MM.1S (cell line): ENCODE measurements around the gene PRKAR1B.
"Not testable (repeated sequence)": the region's sequence is repeated elsewhere in the genome, so short reads cannot be mapped to it uniquely, and the experiment has no call there.

Source experiments
- DNase-seq: peaks from one replicate; pipeline ENCODE4 v3.0.0-alpha.2; 2015
- H2AFZ ChIP-seq: fragments of 300-600 bp; sonication (generic); 2 replicates; pipeline ENCODE4 v1.6.0; 2016; ENCODE audit warnings: antibody characterized with exemption, low read length
- H3F3A ChIP-seq: fragments of 300-600 bp; sonication (generic); 2 replicates; pipeline ENCODE4 v1.6.1; 2016; ENCODE audit warnings: mild to moderate bottlenecking, antibody characterized with exemption, low read length, moderate library complexity, mixed read lengths; ENCODE audit not compliant: insufficient read depth
- H3K27ac ChIP-seq: fragments of 300-600 bp; sonication (generic); 2 replicates; pipeline ENCODE4 v1.5.1; 2016; ENCODE audit warnings: mild to moderate bottlenecking, low read length
- H3K27me3 ChIP-seq: fragments of 300-600 bp; sonication (generic); replicated peaks from 2 replicates; pipeline ENCODE4 v1.6.0; 2016; ENCODE audit warnings: low read length; ENCODE audit not compliant: insufficient read depth
- H3K36me3 ChIP-seq: fragments of 300-600 bp; sonication (generic); replicated peaks from 2 replicates; pipeline ENCODE4 v1.6.1; 2016; ENCODE audit warnings: mild to moderate bottlenecking, low read length, mixed read lengths; ENCODE audit not compliant: insufficient read depth
- H3K4me1 ChIP-seq: fragments of 300-600 bp; sonication (generic); 2 replicates; pipeline ENCODE4 v1.6.1; 2016; ENCODE audit warnings: low read length, mixed read lengths
- H3K4me2 ChIP-seq: fragments of 300-600 bp; sonication (generic); 2 replicates; pipeline ENCODE4 v1.6.0; 2016; ENCODE audit warnings: low read depth, low read length
- H3K4me3 ChIP-seq: fragments of 300-600 bp; sonication (generic); 2 replicates; pipeline ENCODE4 v1.5.1; 2016; ENCODE audit warnings: low read length, mixed read lengths
- H3K79me2 ChIP-seq: fragments of 300-600 bp; sonication (generic); 2 replicates; pipeline ENCODE4 v1.6.1; 2016; ENCODE audit warnings: mixed run types, low read length, mixed read lengths
- H3K9ac ChIP-seq: fragments of 300-600 bp; sonication (generic); 2 replicates; pipeline ENCODE4 v1.6.1; 2016; ENCODE audit warnings: low read length, mixed read lengths
- H3K9me2 ChIP-seq: fragments of 300-600 bp; sonication (generic); replicated peaks from 2 replicates; pipeline ENCODE4 v1.6.1; 2016; ENCODE audit warnings: mild to moderate bottlenecking, low read length, mixed read lengths; ENCODE audit not compliant: insufficient read depth
- H3K9me3 ChIP-seq: fragments of 300-600 bp; sonication (generic); replicated peaks from 2 replicates; pipeline ENCODE4 v1.6.1; 2016; ENCODE audit warnings: mild to moderate bottlenecking, low read length, mixed read lengths; ENCODE audit not compliant: insufficient read depth
- H4K20me1 ChIP-seq: fragments of 300-600 bp; sonication (generic); 2 replicates; pipeline ENCODE4 v1.6.1; 2016; ENCODE audit warnings: mild to moderate bottlenecking, low read length, moderate library complexity, mixed read lengths; ENCODE audit not compliant: insufficient read depth
- CTCF ChIP-seq: fragments of 300-600 bp; sonication (generic); IDR thresholded peaks from 2 replicates; pipeline ENCODE4 v1.5.1; 2016; ENCODE audit warnings: antibody characterized with exemption, low read length, mixed read lengths
- EZH2 ChIP-seq: fragments of 300-600 bp; sonication (generic); optimal IDR thresholded peaks from 2 replicates; pipeline ENCODE3; 2017; ENCODE audit warnings: low read depth, mild to moderate bottlenecking, antibody characterized with exemption, low read length, mixed read lengths
- EZH2phosphoT487 ChIP-seq: fragments of 300-600 bp; sonication (generic); IDR thresholded peaks from 2 replicates; pipeline ENCODE4 v1.6.1; 2018; ENCODE audit warnings: antibody characterized with exemption, low read length

The PRKAR1B gene

DNA sequence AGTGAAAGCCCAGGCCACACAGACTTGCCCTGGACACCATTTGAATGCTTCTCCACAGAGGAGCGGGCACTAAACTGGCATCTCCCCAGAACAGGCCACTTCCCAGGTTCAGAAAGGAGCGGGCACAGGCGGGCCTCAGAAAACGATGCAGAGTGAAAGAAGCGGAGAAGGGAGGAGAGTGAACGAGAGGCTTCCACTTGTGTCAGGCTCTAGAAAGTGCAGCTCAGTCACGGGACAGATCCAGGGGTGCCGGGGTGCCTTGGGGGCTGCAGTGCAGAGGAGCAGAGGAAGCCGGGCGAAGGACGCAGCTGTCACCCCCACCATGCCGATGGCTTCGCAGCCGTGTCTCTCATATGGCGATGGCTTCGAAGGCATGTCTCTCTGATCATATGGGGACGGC, 26.1 kb upstream of the PRKAR1B start:
- H3K4me1 ChIP-seq: no peaks in the 10 kb centered on the region
- H3F3A ChIP-seq: no peaks in the 10 kb centered on the region
- H4K20me1 ChIP-seq: no peaks in the 10 kb centered on the region
- no peak overlapping the region for H3K4me2 ChIP-seq
- no peak overlapping the region for H3K4me3 ChIP-seq
- peaks cover 6% of the 10 kb centered on the region; the same call in 1 of the 2 replicates for H3K79me2 ChIP-seq
- TF ChIP-seq EZH2: no peak
- TF ChIP-seq CTCF: no peak
- no peak for TF ChIP-seq EZH2phosphoT487
- no peak overlapping the region for H3K27ac ChIP-seq
- H2AFZ ChIP-seq: no peak overlapping the region
- H3K9me3 ChIP-seq: no peaks in the 10 kb centered on the region
- H3K27me3 ChIP-seq: no peaks in the 10 kb centered on the region
- no peaks in the 10 kb centered on the region for H3K9me2 ChIP-seq
- H3K9ac ChIP-seq: no peak overlapping the region
- H3K36me3 ChIP-seq: peaks cover 16% of the 10 kb centered on the region
- DNase-seq: no peak

DNA sequence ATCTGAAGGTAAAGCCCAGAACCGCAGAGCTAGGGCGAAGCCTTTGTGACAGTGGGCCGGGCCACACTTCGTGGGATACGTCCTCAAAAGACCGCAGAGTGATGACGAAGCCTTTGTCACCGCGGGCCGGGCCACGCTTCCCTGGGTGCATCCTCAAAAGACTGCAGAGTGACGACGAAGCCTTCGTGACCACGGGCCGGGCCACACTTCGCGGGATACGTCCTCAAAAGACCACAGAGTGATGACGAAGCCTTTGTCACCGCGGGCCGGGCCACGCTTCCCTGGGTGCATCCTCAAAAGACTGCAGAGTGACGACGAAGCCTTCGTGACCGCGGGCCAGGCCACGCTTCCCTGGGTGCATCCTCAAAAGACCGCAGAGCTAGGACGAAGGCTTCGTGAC, 25.2 kb upstream of the PRKAR1B start:
- H3K9me2 ChIP-seq, H4K20me1 ChIP-seq, DNase-seq: not testable (repeated sequence)

GRCh38 chr7:751826-752225, 24.7 kb upstream of the PRKAR1B start:
- H2AFZ ChIP-seq: no peak overlapping the region
- H3K9me3 ChIP-seq: no peaks in the 10 kb centered on the region
- no peaks in the 10 kb centered on the region for H4K20me1 ChIP-seq
- no peaks in the 10 kb centered on the region for H3F3A ChIP-seq
- no peaks in the 10 kb centered on the region for H3K9me2 ChIP-seq
- H3K4me1 ChIP-seq: no peaks in the 10 kb centered on the region
- no peak overlapping the region for H3K27ac ChIP-seq
- H3K27me3 ChIP-seq: no peaks in the 10 kb centered on the region
- H3K4me2 ChIP-seq: no peak overlapping the region
- peaks cover 14% of the 10 kb centered on the region for H3K79me2 ChIP-seq
- H3K4me3 ChIP-seq: no peak overlapping the region
- TF ChIP-seq EZH2phosphoT487: no peak
- no peak for TF ChIP-seq EZH2
- no peak for TF ChIP-seq CTCF
- peaks cover 16% of the 10 kb centered on the region for H3K36me3 ChIP-seq
- no peak overlapping the region for H3K9ac ChIP-seq
- DNase-seq: no peak

More for the DNA sequence above, 25.2 kb upstream of the PRKAR1B start:
- not testable (repeated sequence) for H3K9me3 ChIP-seq, H2AFZ ChIP-seq, H3K4me1 ChIP-seq, H3K27ac ChIP-seq, H3K9ac ChIP-seq, H3K27me3 ChIP-seq, H3K4me3 ChIP-seq, H3K4me2 ChIP-seq, H3F3A ChIP-seq
- Histone ChIP-seq H3K36me3 (peaks cover 16% of the 10 kb centered on the region), H3K79me2 (peaks cover 10% of the 10 kb centered on the region)

DNA sequence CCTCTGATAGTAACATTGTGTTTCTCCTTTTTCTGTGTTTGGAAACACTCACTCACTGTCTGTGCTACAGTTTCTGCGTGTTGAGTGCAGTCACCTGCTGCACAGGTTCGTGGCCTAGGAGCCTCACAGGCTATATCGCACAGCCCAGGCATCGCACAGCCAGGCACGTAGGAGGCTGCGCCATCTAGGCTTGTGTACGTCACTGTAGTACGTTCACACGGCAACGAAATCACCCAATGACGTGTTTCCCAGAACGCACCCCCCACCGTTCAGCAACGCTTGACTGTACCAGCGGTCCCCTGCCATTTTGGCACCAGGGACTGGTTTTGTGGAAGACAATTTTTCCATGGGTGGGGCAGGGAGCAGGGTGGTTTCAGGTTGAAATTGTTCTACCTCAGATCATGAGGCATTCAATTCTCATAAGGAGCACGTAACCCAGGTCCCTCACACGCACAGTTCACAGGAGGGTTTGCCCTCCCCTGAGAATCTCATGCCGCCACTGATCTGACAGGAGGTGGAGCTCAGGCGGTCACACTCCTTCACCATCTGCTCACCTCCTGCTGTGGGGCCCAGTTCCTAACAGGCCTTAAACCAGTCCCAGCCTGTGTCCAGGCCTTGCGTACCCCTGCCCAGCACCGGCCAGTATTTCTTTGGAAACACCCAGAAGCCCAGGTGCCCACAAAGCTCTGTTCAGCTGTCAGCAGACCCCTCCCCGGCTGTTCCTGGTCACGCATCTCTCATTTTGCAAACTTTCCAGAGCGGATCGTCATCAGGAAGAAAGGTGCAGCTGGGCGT, 23.2 kb upstream of the PRKAR1B start:
- Histone ChIP-seq H3K27me3 (no peaks in the 10 kb centered on the region), H3K27ac (no peak overlapping the region)
- no peak for DNase-seq

More for the DNA sequence above, 23.2 kb upstream of the PRKAR1B start:
- Histone ChIP-seq H3K36me3 (peaks cover 15% of the 10 kb centered on the region), H3K9ac (no peak overlapping the region), H3F3A (no peaks in the 10 kb centered on the region), H2AFZ (no peak overlapping the region), H3K9me2 (no peaks in the 10 kb centered on the region), H4K20me1 (no peaks in the 10 kb centered on the region), H3K4me3 (no peak overlapping the region), H3K4me2 (no peak overlapping the region), H3K9me3 (no peaks in the 10 kb centered on the region), H3K4me1 (no peaks in the 10 kb centered on the region), H3K79me2 (peaks cover 17% of the 10 kb centered on the region)
- TF ChIP-seq EZH2phosphoT487: no peak
- TF ChIP-seq CTCF: no peak
- TF ChIP-seq EZH2: no peak
